GM21619 (cell line): ENCODE data around the gene ZNF556.

Experiments
- ATAC-seq: cut with Tn5 transposase; IDR thresholded peaks from one replicate; pipeline ENCODE4 v1.9.1; 2021; ENCODE audit not compliant: unreplicated experiment

Gene ZNF556

DNA sequence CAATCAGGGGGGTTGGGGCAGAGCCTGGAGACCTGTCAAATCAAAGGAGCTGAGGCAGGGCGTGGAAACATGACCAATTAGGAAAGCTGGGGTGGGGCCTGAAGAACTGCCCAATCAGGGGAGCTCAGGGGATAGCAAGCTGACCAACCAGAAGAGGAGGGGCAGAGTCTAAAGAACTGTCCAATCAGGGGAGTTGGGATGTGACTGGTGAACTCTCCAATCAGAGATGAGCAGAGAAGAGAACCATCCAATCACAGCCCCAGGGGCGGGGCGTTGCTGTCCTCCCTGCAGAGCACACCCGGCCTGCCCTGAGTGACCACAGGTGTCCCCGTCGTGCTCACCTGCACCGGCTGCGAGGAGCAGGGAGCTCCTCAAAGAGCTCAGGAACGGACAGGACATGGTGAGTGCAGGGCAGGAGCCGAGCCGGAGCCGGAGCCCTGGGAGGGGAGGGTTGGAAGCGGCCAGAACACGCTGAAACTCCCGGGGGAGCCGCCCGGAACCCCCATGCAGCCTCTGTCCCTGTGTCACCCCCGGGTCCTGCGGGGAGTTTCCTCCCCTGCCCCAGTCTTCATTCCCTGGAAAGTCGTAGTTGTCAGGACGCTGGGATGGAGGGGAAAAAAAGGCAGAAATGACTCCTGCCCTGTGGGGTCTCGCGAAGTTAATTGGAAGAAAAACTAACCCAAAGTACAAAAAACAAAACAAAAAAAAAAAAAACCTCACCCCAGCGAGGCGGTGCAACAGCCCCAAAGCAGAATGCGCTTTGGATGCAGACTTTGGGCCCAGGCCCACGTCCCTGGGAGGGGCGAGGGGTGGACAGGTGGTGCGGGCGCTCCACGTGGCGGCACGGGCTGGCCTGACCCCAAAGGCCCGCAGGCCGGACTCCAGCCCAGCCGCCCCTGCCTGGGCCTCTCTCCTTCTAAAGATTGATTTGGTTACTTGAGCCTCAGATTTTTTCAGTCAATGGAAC, at the start of gene ZNF556:
ZNF556 (plus strand) TSS at position 311 of the 967 bp plus-strand sequence; CDS start at position 398, 87 bp downstream.
- no peak for ATAC-seq

- peak; percentile 90 for ATAC-seq
Observed at GRCh38 chr19:2819540-2820111, 47.5 kb upstream of the ZNF556 start, which contains the start of gene ZNF554. ZNF554 (plus strand) TSS chr19:2819868; CDS start chr19:2820072, 204 bp downstream.

- ATAC-seq: no peak
Observed at GRCh38 chr19:2820112-2820702, 46.9 kb upstream of the ZNF556 start.

GRCh38 chr19:2822846-2823245, 44.3 kb upstream of the ZNF556 start:
- no peak for ATAC-seq

GRCh38 chr19:2823646-2824045, 43.5 kb upstream of the ZNF556 start:
- no peak for ATAC-seq

GRCh38 chr19:2824129-2824528, 43.0 kb upstream of the ZNF556 start:
- ATAC-seq: no peak

DNA sequence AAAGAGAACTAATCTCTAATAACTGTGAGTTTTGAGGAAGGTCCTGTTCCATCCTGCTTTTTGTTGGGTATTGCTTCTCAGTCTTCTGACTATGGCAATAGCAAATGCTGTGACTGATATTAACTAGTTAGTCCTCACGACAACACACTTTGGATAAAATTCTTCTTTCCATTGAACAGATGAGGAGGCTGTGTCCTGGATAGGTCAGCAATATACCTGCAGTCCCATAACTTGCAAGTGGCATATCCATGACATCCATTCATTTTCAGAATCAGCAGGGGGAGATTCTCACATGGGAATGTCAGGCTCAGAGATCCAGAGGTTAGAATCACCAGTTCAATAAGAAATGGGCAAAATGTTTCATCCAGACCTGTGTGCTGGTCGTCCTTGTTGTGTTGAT, 40.1 kb upstream of the ZNF556 start:
- ATAC-seq: no peak

DNA sequence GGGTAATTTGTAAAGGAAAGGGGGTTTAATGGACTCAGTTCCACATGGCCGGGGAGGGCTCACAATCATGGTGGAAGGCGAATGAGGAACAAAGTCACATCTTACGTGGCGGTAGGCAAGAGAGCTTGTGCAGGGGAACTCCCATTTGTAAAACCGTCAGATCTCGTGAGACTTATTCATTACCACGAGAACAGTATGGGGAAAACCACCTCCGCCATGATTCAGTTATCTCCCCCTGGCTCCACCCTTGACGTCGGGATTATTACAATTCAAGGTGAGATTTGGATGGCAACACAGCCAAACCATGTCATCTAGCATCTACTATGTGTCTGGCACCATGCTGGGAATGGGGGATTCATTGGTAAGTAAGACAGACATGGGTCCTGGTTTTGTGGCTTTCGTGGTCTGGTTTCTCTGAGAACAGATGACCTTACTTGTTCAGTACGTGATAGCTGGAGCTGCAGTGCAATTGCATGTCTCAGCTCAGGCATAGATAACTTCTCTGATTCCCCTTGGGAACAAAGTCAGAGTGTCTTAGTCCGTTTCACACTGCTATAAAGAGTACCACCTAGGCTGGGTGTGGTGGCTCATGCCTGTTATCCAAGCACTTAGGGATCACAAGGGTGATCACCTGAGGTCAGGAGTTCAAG, 39.2 kb upstream of the ZNF556 start:
- ATAC-seq: no peak

DNA sequence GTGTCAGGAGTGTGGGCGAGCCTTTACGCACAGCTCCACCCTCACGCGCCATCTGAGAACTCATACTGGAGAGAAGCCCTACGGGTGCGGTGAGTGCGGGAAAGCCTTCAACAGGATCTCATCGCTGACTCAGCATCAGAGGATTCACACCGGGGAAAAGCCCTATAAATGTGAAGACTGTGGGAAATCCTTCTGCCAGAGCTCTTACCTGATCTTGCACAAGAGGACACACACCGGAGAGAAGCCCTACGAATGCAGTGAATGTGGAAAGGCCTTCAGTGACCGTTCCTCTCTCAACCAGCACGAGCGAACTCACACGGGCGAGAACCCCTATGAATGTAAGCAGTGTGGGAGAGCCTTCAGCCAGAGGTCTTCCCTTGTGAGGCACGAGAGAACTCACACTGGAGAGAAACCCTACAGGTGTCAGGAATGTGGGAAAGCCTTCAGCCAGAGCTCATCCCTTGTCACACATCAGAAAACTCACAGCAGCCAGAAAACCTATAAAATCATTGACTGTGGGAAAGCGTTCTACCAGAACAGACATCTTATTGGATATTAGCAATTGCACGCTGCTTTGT, 32.8 kb upstream of the ZNF556 start:
- ATAC-seq: no peak

- no peak for ATAC-seq
Observed at GRCh38 chr19:2837430-2837829, 29.7 kb upstream of the ZNF556 start.

DNA sequence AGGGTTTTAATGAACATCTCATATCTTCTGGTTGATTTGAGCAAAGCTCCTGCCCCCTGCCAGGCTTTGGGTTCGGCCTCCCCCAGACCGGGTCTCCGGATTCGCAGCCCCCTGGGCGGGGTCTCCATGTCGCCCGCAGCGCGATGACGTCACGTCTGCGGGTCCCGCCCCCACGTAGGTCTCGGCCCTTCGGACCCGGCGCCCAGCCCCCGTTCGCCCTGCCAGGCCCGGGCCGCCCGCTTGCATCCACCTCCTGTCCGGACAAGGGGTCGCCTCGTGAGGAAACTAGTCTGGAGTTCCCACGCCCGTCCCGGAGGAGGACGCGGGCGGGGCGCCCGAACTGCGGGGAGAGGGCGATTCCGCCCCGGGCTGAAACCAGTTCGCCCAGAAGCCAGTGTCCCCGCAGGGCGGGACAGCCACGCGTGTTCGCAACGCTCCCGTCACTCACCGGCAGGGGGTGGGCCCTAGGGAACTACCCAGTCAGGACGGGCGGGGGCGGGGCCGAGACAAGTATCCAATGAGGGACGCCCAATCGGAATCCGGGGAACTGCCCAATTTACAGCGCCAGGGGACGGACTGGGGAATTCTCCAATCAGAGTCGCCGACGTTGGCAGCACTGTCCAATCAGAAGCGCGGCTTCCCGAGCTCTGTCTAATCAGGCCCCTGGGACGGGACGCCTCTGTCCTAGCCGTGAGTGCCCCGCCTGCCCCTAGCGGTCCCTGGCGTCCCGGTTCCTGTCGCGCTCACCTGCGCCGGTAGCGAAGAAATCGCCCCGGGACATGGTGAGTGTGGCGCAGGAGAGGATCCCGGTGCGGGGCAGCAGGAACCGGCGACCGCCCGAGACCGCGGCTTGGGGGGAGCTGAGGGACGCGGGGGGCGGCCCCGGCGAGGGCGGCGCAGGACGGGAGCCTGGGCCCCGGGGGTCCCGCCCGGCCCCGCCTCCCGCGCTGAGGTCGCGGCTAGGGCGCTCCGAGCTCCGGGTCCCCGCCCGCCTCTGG, 26.0 kb upstream of the ZNF556 start, which contains the start of gene ZNF555:
ZNF555 (plus strand) TSS at position 682 of the 998 bp plus-strand sequence; CDS start at position 780, 98 bp downstream.
- ATAC-seq: peak; percentile 93

- peak; percentile 9 for ATAC-seq
Observed at GRCh38 chr19:2841855-2842574, 25.1 kb upstream of the ZNF556 start.

GRCh38 chr19:2845107-2845506, 22.0 kb upstream of the ZNF556 start:
- no peak for ATAC-seq

DNA sequence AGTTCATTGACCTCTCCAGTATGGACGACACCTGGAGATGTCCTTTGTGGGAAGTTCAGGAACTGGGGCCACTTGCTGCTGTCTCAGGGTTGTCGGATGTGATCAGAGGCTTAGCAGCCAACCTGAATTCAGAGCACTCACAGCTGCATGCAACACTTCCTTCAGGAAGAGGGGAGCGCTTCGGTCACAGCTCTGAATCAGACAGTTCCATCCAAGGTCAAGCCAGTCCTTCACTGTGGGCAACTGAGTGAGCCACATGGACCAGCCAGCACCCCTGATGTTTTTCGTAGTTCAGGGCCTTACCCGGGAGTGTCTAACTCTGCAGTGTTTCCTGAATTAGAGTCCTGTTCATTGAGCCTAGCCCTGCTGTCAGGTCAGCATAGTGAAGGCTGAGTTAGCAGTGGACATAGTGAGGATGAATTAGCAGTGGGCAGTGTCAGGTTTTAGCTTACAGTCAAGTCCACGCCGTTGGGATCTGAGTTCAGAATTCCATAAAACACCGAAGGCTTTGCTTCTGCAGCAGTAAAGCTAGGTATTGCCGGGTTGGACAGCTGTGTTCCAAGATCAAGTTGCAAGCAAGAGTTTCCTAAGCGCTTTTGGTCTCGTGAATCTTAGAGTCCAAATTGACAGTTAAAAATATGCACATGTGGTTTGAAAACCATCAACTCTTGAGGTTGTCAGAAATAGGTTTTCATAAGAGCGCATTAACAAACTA, 20.8 kb upstream of the ZNF556 start:
- no peak for ATAC-seq

DNA sequence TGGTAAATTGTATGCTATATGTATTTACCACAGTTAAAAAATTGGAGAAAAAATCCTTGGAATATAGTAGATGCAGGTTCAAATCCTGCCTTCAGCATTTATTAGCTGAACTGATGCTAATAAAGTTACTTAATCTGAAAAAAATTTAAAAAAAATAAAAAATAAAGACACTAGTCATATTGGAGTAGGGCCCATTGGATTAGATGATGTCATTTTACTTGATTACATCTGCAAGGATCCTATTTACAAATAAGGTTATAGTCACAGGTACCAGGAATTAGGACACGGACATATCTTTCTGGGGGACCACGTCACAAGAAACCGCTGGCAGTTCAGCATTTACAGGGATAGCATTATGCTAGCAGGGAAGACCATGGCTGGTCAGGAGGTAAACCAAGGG, 19.6 kb upstream of the ZNF556 start:
- no peak for ATAC-seq

DNA sequence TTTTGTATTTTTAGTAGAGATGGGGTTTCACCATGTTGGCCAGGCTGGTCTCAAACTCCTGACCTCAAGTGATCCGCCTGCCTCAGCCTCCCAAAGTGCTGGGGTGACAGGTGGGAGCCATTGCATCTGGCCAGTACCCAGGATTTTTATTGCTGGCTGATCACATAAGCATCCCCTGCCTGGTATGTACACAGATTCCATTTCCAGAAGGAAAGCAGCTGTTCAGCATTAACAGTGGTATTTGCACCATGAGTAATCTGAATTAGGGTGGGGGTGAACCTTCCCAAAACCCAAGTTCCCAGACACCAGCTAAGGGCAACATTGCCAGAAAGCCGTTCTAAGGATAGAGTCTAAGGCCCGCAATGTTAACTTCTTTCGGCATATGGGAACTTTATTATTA, 18.5 kb upstream of the ZNF556 start:
- no peak for ATAC-seq

DNA sequence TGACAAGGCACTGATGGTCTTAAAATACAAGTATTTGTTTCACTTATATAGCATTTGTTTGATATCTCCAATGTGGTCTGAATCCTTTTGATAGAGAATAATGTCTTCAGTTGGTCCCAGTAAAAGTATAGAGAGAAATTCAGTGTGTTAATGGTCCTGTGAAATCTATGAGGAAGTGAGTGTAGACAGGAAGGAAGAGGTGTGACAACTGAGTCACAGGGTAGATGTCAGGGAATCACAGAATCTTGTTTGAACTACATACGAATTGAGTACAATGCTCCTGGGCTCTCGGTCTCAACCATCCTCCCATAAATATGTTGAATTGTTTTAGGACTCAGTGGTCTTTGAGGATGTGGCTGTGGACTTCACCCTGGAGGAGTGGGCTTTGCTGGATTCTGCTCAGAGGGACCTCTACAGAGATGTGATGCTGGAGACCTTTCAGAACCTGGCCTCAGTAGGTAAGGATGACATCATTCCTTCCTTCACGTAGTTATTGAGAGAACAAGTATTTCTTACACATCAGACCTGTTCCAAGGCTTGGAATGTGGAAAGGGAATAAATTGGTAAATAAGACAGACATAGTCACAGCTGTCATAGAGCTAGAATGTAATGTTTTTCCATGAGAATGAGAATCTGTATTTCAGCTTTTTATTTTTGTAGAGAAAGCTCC, 16.7 kb upstream of the ZNF556 start:
- no peak for ATAC-seq

DNA sequence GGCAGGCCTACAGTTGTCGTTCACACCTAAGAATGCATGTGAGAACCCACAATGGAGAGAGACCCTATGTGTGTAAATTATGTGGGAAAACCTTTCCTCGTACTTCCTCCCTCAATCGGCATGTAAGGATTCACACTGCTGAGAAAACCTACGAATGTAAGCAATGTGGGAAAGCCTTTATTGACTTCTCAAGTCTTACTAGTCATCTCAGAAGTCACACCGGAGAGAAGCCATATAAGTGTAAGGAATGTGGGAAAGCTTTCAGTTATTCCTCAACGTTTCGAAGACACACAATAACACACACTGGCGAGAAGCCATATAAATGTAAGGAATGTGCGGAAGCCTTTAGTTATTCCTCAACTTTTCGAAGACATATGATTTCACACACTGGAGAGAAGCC, 14.5 kb upstream of the ZNF556 start:
- ATAC-seq: no peak
